ENCODE measurements around the gene SLC23A1. TPM values are rescaled to one million over a fixed set of nuclear protein-coding genes. Genes with fewer than 3 reads are reported as not detected.
"Not testable (repeated sequence)": the region's sequence is repeated elsewhere in the genome, so short reads cannot be mapped to it uniquely, and the experiment has no call there.

The SLC23A1 gene
- total RNA-seq, 4 donors from 2014 or later, result not detected

GRCh38 chr5:139413153-139413552 is 30.1 kb upstream of the SLC23A1 start:
- TF ChIP-seq CTCF (IDR thresholded peaks at IDR 0.05), result no peak
- TF ChIP-seq POLR2A (IDR thresholded peaks at IDR 0.05), result no peak
- no peak for DNase-seq
- H3K9me3 ChIP-seq, result no peaks in the 10 kb centered on the region
- intact Hi-C loops (cut with DNase I), result no loop called here
- peaks cover 20 to 30% of the 10 kb centered on the region in 2 donors for H3K4me1 ChIP-seq
- no peaks in the 10 kb centered on the region for H3K27me3 ChIP-seq
- no peaks in the 10 kb centered on the region for H3K36me3 ChIP-seq
- H3K27ac ChIP-seq, result no peak overlapping the region
- no peak overlapping the region for H3K4me3 ChIP-seq (replicated peaks in 1 of 3)
- 94 to 98% methylated on average over 6 of the region's 6 CpGs for WGBS, 2 donors

- intact Hi-C loops (cut with DNase I), result no loop called here
Measured at GRCh38 chr5:139410993-139411828, 28.1 kb upstream of the SLC23A1 start.

GRCh38 chr5:139410121-139410992 is 27.3 kb upstream of the SLC23A1 start:
- no peak for TF ChIP-seq POLR2A (IDR thresholded peaks at IDR 0.05)
- no peak for TF ChIP-seq CTCF (IDR thresholded peaks at IDR 0.05)
- 65 to 87% methylated on average over 6 of the region's 6 CpGs for WGBS, 2 donors
- Histone ChIP-seq H3K27ac (no peak overlapping the region), H3K27me3 (no peaks in the 10 kb centered on the region), H3K9me3 (no peaks in the 10 kb centered on the region), H3K36me3 (no peaks in the 10 kb centered on the region), H3K4me1 (peaks cover 0 to 5% of the 10 kb centered on the region in 2 donors), H3K4me3 (replicated peaks in 1 of 3) (no peak overlapping the region)
- intact Hi-C loops (cut with DNase I), result no loop called here
- no peak for DNase-seq

More at GRCh38 chr5:139410993-139411828, 28.1 kb upstream of the SLC23A1 start:
- peaks cover 4 to 14% of the 10 kb centered on the region in 2 donors for H3K4me1 ChIP-seq
- no peak for DNase-seq
- H3K36me3 ChIP-seq, result no peaks in the 10 kb centered on the region
- no peak for TF ChIP-seq CTCF (IDR thresholded peaks at IDR 0.05)
- no peak for TF ChIP-seq POLR2A (IDR thresholded peaks at IDR 0.05)
- WGBS, 2 donors, result 89 to 91% methylated on average over 17 of the region's 17 CpGs
- H3K9me3 ChIP-seq, result no peaks in the 10 kb centered on the region
- H3K4me3 ChIP-seq (replicated peaks in 1 of 3), result no peak overlapping the region
- H3K27ac ChIP-seq, result no peak overlapping the region
- H3K27me3 ChIP-seq, result no peaks in the 10 kb centered on the region

- H3K36me3 ChIP-seq; H3K9me3 ChIP-seq; DNase-seq; H3K4me3 ChIP-seq (replicated peaks in 1 of 3); intact Hi-C loops (cut with DNase I); H3K27ac ChIP-seq; H3K27me3 ChIP-seq; H3K4me1 ChIP-seq: not testable (repeated sequence)
- 92 to 95% methylated on average over 5 of the region's 5 CpGs for WGBS, 2 donors
Measured at GRCh38 chr5:139409116-139409515, 26.0 kb upstream of the SLC23A1 start.

GRCh38 chr5:139408191-139408590 is 25.1 kb upstream of the SLC23A1 start:
- intact Hi-C loops (cut with DNase I), result no loop called here
- WGBS, 2 donors, result 92 to 96% methylated on average over 7 of the region's 7 CpGs
- Histone ChIP-seq H3K27me3 (no peaks in the 10 kb centered on the region), H3K4me3 (replicated peaks in 1 of 3) (no peak overlapping the region), H3K4me1 (peaks cover 3 to 9% of the 10 kb centered on the region in 2 donors), H3K36me3 (no peaks in the 10 kb centered on the region), H3K9me3 (no peaks in the 10 kb centered on the region), H3K27ac (no peak overlapping the region)
- no peak for TF ChIP-seq CTCF (IDR thresholded peaks at IDR 0.05)
- DNase-seq, result no peak
